Caki2 (cell line): ENCODE results near the gene UNC13B. TPM values are rescaled to one million over a fixed set of nuclear protein-coding genes. Genes with fewer than 3 reads are reported as not detected.
A peak's percentile ranks its signal among the peaks of the same experiment; 100 is the strongest.

ENCODE experiments used
- DNase-seq: peaks from one replicate; pipeline ENCODE4 v3.0.0-alpha.2; 2015; ENCODE audit warnings: low read depth
- in situ Hi-C: cut with HindIII; loops from 2 replicates; pipeline ENCODE4 v1.10.0; 2016; ENCODE audit warnings: low sequenced_read_pairs, low pct_unique_long_range_greater_than_20kb, mixed read lengths
- total RNA-seq: library from RNA; depleted of rRNA; stranded (reverse); fragments of >200 nt; shearing (Covaris generic); gene quantifications from 2 replicates; pipeline ENCODE4 v1.2.3, GENCODE V29; 2014; ENCODE audit warnings: low replicate concordance

The UNC13B gene
- total RNA-seq, 1 experiment from 2014 or later = 1.4 TPM

DNA sequence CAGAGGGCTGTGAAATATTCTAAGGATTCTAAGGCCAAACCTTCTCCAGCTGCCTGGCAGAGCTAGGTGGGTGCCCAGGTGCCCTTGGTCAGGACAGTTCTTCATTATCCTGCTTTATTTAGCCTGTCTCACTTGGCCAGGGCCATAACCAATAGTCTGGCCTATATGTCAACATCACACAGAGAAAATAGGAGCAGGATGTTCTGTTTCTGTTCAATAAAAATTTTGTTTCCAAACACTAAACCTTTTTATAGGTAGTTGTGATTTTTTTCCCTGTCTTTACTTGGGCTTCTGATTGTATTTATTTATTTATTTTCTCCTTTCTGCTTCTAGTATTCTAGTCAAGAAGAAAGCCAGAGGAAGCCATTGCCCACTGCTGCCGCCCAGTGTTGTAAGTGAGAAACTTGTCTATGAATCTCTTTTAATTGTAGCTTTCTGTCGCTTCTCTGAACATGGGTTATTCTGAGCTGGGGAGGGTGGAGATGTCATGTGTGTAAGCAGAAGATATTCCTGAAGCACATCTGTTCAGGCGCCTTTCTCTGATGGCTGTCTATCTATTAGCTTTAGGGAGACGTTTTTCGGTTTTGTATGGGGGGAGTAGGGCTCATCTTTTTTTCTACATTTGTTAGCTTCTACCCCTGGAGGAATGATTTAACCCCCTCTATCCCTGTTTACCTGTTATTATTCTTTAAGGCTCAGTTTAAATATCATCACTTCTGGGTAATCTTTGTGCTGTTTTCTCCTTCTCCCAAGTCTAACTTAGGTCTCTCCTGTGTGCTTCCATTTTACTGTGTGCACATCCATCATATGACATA is 97.1 kb downstream of the UNC13B start:
- in situ Hi-C loops = no loop called here
- peak; percentile 12 for DNase-seq

DNA sequence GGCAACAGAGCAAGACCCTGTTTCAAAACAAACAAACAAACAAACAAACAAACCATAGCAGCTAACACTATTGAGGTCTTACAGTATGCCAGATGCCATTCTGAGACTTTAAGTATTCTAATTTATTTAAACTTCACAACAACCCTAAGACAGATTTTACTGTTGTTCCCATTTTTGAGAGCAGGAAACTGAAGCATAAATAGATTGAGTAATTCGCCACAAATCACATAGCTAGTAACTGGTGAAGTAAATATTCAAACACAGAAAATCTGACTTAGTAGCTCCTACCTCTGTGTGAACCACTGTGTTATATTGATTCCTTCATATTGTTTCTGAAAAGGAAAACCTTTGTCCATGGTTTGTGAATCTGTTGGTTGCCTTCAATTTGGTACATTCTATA is 98.4 kb downstream of the UNC13B start:
- no peak for DNase-seq
- in situ Hi-C loops = no loop called here

DNA sequence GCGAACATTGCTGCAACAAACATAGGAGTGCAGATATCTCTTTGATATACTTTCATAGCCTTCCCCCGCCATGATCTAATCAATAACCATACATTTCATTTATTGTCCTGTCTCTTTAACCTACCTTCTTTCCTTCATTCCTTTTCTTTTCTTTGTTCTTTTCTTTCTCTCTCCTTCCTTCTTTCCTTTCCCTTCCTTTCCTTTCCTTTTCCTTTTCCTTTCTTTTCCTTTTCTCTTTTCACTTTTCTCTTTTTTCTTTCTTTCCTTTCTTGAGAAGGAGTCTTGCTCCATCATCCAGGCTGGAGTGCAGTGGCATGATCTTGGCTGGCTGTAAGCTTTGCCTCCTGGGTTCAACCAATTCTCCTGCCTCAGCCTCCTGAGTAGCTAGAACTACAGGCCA is 100.3 kb downstream of the UNC13B start:
- in situ Hi-C loops = no loop called here
- DNase-seq = no peak

DNA sequence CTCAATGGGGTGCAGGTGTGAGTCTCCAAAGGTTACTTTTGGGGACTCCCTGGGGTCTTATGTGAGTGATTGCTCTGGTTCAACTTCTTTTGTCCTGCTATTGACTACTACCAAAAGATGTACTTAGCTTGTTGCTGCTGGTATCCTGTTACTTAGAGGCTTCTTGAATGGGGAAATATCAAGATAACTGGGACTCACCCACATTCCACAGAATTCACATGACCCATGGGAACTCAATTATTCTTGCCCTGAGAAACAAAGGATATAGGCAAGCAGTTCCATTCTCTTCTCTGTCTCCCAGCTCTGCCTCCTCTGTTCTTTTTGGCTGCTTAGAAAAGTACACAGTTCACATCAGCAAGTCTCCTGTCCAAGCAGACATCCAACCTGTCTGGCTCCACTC is 105.9 kb downstream of the UNC13B start:
- in situ Hi-C loops = no loop called here

DNA sequence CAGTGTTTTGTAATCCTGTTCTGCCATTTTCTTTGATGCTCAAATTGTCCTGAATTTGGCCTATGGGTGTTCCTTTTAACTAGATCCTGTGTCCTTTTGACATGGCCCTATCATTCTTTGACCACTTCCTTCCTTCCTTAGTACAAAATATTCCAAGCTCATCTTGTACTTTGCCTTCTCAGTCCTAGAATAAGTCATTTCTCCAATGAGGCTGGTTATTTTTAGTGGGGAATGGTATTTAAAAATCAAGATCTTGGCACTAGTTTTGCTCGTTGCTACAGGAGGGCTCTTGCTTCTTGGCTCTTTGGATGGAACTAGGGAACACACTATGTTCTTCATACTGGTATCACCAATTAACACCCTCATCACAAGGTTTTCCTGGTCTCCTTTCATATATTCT is 108.1 kb downstream of the UNC13B start:
- in situ Hi-C loops = no loop called here
- DNase-seq = no peak

More for the DNA sequence above, 105.9 kb downstream of the UNC13B start:
- no peak for DNase-seq

DNA sequence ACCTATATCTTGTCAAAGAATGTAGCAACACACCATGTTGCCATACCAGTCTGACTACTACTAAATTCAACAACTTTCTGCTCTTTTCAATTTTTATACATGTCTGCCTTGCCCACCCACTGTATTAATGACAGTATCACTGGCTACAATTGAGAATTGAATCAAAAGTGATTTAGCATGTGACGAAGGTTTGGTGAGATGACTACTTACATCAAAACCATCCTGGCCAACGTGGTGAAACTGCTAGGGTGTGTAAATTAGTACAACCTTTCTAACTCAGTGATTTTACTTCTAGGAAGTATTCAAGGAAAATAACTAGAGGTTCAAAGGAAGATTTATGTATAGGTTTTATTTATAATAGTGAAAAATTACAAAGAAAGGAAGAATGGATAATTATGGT is 109.8 kb downstream of the UNC13B start:
- in situ Hi-C loops = no loop called here
- no peak for DNase-seq

DNA sequence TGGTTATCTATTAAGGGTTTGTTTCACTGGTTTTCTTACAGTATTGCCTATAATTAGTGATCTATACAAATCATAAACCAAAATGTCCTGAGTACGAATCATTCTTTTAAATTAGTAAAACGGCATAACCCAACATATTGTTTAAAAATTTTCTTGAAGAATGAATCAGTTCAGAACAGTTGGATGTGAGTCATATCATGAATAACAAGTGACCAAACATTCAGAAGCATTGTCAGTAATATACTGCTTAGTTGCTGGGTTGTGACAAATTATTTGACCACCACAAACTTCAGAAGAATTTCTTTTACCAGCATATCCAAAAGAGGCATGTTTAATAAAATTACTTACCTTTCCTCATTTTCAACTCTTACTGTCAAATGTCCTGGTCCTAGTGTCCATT is 111.2 kb downstream of the UNC13B start:
- in situ Hi-C loops = no loop called here

DNA sequence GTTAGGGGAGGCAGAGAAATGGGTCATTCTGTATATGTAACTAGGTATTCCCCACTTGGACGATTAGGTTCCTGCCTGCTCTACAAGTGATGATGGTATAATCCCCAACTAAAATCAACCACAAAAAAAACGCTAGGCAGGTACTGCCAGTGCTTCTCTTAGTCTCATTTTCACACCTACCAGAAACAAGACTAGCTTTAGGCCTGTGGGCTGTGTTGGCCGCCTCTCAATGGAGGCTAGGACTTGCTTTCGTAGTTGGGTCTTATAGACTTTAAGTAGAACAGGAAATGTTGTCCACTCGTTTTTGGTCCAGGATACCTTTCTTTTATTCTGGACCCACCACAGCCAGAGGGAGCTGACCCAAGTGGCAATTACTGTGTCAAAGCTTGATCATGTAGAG is 111.8 kb downstream of the UNC13B start:
- in situ Hi-C loops = no loop called here
- no peak for DNase-seq

More for the DNA sequence above, 111.2 kb downstream of the UNC13B start:
- DNase-seq = no peak

DNA sequence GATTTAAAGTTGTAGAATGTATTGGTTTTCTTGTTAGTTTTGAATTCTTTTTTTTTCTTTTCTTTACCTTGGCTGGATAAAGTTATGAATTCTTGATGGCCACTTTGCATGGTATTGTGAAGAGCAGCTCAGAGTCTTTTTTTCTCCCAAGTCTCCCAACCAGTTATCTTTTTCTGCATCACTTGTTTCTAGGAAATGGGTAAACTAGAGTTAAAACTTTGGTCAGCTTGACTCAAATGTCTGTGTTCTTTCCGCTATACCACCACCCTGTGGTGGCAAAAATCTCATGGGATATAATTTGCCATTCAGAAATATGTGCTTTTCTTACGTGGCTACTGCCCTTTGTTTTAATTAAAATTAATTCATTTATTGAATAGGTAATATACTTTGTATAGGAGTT is 113.2 kb downstream of the UNC13B start:
- in situ Hi-C loops = no loop called here
- no peak for DNase-seq

DNA sequence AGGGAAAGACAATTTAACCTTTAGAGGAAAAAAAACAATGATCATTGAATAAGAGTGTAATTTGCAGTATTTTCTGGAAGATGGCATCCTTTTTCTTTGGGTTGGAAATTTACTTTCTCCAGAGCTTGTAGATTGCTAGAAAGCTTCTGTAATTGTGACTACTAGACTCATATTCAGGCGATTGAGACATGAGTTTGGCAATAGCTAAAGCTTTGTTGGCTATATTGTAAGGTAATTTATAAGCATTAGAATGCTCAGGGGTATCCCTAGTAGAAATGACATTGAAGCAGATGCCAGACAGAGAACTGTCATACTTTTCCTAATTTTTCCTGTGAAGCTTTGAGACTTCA is 115.3 kb downstream of the UNC13B start:
- no peak for DNase-seq
- in situ Hi-C loops = no loop called here

DNA sequence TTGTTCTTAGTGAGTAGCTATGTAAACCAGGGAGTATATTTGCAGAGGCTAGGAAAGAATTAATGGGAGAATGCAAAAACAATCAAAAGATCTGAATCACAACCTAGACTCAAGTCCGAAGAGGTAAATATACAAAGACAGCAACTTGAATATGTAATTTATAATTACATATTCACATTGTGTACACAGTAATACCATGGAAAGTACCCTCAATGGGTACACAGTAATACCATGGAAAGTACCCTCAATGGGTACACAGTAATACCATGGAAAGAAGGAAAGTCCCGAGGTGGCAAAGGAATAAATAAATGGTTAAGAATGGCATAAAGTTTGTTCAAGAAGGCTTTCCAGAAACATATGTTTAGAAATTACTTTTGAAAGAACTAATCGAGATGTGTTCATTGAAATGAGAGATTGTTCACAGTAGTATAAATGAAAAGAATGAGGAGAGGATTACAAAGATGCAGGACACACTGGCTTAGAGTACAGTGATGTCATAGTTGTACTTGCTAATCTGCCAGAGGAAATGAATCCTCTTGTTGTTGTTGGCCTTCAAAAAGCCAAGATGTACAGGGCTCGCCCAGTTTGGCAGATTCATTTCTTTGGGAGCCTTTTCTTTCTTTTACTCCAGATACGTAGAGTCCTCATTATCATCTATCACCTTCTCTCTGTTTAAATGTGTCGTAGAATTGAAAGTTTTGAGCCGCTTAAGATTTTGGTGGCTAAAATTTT is 116.0 kb downstream of the UNC13B start:
- in situ Hi-C loops = no loop called here
- no peak for DNase-seq

DNA sequence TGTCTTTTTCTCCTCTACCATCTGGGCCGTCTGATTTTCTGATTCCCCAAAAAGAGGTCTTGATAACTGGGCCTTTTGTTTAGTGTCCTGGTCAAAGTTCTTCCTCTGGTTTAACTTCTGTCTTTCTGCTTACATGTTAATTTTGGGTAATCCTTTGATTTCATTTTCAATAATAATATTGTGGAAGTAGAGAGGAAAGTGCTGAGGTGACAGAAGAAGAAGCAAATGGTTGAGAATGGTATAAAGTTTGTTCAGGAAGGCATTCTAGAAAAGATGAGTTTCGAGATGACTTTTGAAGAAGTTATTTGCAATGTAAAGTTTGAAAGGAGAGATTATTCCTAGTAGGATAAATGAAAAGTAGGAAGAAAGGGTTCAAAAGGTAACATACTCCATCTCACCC is 118.1 kb downstream of the UNC13B start:
- in situ Hi-C loops = no loop called here
- DNase-seq = no peak

DNA sequence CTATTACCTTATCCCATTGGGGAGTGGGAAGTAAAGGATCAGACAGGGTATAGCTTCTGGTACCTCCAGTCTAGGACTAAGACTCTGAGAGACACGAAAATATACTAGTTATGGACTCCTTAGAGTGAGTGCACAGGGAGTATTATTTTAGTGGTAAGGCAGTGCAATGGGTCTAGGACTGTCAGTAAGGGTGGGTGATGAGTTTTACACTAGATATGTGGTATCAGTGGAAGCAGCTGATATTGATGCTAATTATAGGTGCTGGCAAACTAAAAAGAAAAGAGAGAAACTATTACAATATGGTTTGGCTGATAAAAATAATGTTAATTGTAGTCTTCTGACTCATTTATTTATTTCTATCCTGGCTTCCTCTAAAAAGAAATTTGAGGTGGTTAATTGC is 118.6 kb downstream of the UNC13B start:
- in situ Hi-C loops = no loop called here
- DNase-seq = no peak

DNA sequence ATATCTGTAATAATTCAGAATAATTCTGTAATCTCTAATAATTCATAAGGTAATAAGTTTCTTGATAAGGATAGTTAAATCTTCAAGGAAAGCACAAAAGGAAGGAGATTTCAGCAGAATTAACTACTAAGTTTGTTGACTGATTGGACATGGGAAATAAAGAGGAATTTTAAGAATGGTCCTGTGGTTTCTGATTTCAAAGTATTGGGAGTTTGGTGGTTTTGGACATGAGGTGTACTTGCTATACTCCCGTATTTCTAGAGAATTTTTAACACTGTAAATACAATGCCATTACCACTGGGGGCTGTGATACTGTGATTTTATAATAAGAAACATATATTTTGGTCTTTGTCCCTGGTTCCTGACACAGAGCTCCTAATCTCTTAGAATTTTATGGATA is 123.9 kb downstream of the UNC13B start:
- in situ Hi-C loops = no loop called here
- no peak for DNase-seq

DNA sequence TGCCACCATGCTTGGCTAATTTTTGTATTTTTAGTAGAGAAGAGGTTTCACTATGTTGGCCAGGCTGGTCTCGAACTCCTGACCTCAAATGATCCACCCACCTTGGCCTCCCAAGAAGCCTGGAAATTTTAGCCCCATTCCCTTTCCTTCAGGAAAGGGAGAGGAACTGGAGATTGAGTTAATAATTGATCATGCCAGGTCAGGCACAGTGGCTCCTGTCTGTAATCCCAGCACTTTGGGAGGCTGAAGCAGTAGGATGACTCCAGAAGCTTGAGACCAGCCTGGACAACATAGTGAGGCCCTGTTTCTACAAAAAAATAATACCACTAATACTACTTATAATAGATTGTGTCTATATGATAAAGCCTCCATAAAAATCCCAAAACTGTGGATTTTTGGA is 124.6 kb downstream of the UNC13B start:
- DNase-seq = no peak
- in situ Hi-C loops = no loop called here

DNA sequence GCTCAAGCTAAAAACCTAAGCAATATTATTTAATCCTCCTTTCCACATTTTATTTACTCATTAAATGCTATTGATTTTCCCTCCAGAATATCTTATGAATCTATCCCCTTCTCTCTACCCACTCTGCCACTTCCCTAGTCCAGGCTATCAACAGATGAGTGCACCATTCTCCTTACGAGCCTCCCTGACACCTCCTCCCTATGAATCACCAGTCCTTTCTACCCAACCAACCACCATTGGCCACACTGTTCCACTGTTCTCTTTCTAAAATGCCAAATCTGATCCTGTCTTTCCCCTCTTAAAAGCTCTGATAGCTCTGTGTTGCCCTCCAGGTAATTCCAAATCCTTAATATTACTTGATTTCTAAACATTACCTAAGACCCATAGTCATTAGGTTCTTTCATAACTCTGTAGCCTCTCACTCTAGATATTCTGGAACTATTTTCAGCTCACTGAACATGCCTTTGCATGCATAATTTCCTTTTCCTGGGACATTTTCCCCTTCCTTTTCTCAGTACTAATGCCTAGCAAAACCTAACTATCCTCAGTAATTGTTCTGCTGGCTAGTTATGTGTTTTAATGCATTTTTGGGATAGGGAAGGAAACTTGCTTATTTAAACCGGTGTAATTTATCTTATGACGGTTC is 126.3 kb downstream of the UNC13B start:
- no peak for DNase-seq
- in situ Hi-C loops = no loop called here

DNA sequence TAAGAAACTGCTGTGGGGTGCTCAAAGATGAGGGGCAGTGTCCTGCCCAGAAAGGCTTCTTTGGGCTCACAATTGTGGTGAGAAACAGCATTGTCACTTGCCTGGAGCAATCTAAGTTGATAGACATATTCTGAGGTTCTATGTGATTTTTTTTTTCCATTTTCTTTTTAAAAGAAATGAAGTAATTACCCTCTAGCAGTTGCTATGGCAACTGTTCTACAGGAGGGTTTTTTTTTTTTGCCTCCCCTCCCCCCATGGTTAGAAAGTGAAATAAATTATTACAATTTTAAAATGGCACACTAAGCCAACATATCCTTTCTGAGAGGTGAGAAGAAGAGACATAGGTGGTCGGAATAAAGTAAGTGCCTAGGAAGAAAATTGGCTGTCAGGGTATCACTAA is 127.0 kb downstream of the UNC13B start:
- no peak for DNase-seq
- in situ Hi-C loops = no loop called here

DNA sequence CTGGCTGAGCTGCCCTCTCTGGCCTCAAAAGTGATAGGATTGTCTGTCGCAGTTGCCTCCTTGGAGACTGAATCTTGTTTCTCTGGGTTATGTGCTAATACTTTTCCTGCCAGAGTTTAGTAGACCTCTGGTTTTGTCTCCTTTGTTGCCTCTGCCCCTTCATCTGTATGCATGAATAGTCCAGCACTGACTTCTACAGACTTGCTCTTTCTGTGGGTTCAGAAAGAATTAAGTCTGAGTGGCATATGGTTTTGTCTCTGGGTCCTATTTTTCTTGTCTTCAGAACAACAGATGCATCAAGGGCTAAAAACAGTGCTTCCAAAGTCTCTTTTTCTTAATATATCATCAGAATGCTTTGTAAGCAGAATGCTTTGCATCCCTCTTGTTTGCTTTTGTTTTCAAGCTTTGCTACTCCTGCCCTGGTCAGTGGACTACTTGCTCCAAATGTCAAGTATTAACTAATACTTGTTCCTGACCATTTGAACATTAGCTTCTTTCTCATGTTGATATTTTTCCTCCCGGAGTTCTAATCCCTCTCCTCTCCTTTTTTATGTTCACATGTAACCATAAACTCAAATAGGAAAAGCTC is 131.7 kb downstream of the UNC13B start:
- in situ Hi-C loops = no loop called here
- no peak for DNase-seq

DNA sequence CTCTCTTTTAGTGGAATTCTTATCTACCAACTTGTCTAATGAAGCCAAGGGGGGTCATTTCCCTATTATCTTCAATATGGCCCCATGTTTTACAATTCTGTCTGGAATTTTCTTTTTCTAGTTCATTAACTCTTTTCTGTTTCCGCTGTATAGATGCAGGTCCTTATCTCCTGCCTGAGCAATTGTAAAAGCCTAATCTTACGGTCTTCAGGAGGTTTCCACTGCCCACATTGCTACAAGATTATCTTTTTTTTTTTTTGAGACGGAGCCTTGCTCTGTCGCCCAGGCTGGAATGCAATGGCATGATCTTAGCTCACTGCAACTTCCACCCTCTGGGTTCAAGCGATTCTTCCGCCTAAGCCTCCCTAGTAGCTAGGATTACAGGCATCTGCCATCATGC is 132.3 kb downstream of the UNC13B start:
- in situ Hi-C loops = no loop called here

More for the DNA sequence above, 132.3 kb downstream of the UNC13B start:
- no peak for DNase-seq
